ENCODE measurements around the gene SPATA1. TPM values are rescaled to one million over a fixed set of nuclear protein-coding genes. Genes with fewer than 3 reads are reported as not detected.
"Not testable (repeated sequence)": the region's sequence is repeated elsewhere in the genome, so short reads cannot be mapped to it uniquely, and the experiment has no call there.

The SPATA1 gene
- total RNA-seq, 1 experiment from 2014 or later: 0.74 TPM

GRCh38 chr1:84497631-84498275 lies 8.4 kb upstream of the SPATA1 start:
- no peaks in the 10 kb centered on the region for H3K4me1 ChIP-seq (replicated peaks)
- DNase-seq (ENCODE audit: low read depth in 1 of 2, low spot score in 2 of 2): no peak
- no peaks in the 10 kb centered on the region for H3K27me3 ChIP-seq (replicated peaks)
- peaks cover 90% of the 10 kb centered on the region for H3K36me3 ChIP-seq
- no peaks in the 10 kb centered on the region for H3K9me3 ChIP-seq (replicated peaks)
- no peak overlapping the region for H3K4me3 ChIP-seq
- no peak overlapping the region for H3K27ac ChIP-seq

DNA sequence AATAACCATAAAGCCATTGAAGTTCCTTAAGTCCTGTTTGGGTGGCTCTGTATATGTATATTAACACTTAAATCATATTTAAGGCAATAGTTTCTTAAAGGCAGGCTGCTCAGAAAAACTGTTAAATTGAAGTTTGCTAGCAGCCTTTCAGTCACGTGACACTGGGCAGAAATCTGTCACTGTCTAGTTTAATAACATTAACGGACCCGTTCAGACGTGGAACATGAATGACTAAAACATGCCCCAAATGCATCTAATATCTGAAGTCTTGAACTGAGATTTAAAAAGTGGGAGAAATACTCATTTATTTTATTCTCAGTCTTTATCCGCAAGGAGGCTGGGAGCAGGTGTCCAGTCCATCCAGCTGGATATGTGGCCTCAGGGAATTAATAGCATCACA lies 3.3 kb upstream of the SPATA1 start:
- Histone ChIP-seq H3K36me3 (peaks cover 67% of the 10 kb centered on the region), H3K4me3 (no peak overlapping the region), H3K27ac (no peak overlapping the region), H3K4me1 (replicated peaks) (peaks cover 15% of the 10 kb centered on the region), H3K9me3 (replicated peaks) (no peaks in the 10 kb centered on the region), H3K27me3 (replicated peaks) (no peaks in the 10 kb centered on the region)
- DNase-seq (ENCODE audit: low read depth in 1 of 2, low spot score in 2 of 2): no peak

GRCh38 chr1:84504580-84505492 lies 1.4 kb upstream of the SPATA1 start:
- Histone ChIP-seq H3K36me3 (peaks cover 48% of the 10 kb centered on the region), H3K4me3 (peak overlapping the region; percentile 86), H3K4me1 (replicated peaks) (peaks cover 15% of the 10 kb centered on the region), H3K27ac (peak overlapping the region; percentile 87), H3K9me3 (replicated peaks) (no peaks in the 10 kb centered on the region), H3K27me3 (replicated peaks) (no peaks in the 10 kb centered on the region)
- peak in 1 of 2 experiments; percentile 41 for DNase-seq (ENCODE audit: low read depth in 1 of 2, low spot score in 2 of 2)

DNA sequence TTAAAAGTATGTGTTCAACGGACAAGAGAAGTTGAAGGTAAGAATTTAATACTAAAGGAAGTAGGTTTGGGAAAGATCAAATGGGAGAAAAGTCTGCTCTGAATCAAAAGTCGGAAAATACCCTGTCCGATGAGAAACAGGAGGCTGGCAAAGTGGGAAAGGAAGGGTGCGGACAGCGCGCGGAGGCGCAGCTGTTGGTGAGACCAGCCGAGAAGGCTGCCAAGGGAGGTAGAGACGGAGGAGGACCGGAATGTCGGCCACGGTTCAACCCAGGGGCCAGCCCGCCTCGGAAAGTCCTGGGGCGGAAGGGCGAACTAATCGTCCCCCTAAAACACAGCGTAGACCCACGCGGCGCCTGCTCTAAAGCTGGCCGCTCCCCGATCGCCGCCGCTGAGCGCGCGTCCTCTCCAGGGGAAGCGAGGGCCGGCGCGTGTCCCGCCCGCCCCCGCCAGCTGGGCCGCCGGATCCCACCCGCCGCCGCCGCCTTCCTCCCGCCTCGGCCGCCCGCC lies 639 bp upstream of the SPATA1 start:
- Histone ChIP-seq H3K27ac (peak overlapping the region; percentile 87), H3K36me3 (peaks cover 41% of the 10 kb centered on the region), H3K27me3 (replicated peaks) (no peaks in the 10 kb centered on the region), H3K4me1 (replicated peaks) (peaks cover 18% of the 10 kb centered on the region), H3K9me3 (replicated peaks) (no peaks in the 10 kb centered on the region), H3K4me3 (peak overlapping the region; percentile 86)
- DNase-seq (ENCODE audit: low read depth in 1 of 2, low spot score in 2 of 2): peak in 1 of 2 experiments; percentile 90

DNA sequence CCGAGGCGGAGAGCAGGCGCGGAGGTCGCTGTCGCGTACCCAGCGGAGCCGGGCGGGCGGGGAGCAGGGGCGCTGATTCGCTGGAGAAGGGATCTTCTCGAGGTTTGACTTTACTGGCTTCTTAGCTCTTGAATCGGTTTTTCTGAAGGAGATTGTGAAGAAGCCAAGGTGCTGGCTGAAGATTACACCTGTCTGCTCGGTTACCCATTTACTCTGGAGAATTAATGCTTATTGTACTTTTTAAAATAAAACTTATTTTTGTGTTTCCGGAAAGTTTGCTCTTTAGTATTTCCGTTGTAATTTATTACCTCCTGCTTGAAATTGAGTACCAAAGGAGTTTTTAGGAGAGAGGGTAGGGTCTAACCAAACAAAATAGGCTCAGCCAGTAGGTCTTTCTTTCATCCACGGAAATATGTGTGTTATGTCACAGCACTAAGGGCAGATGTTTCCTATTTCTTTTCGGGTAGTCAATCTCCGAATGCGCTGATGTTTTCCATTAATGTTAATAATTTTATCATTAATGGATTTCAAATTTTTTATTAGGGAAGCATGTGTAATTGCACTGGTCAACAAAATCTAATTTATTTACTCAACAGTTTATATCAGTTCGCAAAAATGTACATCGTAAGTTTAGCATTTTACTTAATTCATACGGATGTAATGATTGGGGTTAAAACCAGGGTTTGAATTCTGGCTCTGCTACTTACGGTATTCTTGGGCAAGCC lies 705 bp downstream of the SPATA1 start:
- Histone ChIP-seq H3K27ac (peak overlapping the region; percentile 87), H3K27me3 (replicated peaks) (no peaks in the 10 kb centered on the region), H3K9me3 (replicated peaks) (no peaks in the 10 kb centered on the region), H3K4me3 (peak overlapping the region; percentile 86), H3K4me1 (replicated peaks) (peaks cover 19% of the 10 kb centered on the region), H3K36me3 (peaks cover 29% of the 10 kb centered on the region)
- DNase-seq (ENCODE audit: low read depth in 1 of 2, low spot score in 2 of 2): no peak

- not testable (repeated sequence) for H3K27me3 ChIP-seq (replicated peaks); H3K9me3 ChIP-seq (replicated peaks); DNase-seq (ENCODE audit: low read depth in 1 of 2, low spot score in 2 of 2); H3K4me3 ChIP-seq; H3K27ac ChIP-seq
- H3K4me1 ChIP-seq (replicated peaks): peaks cover 19% of the 10 kb centered on the region
- H3K36me3 ChIP-seq: peaks cover 22% of the 10 kb centered on the region
Observed at GRCh38 chr1:84507887-84508286, 1.7 kb downstream of the SPATA1 start.

- DNase-seq (ENCODE audit: low read depth in 1 of 2, low spot score in 2 of 2): no peak
- Histone ChIP-seq H3K9me3 (replicated peaks) (no peaks in the 10 kb centered on the region), H3K27me3 (replicated peaks) (no peaks in the 10 kb centered on the region), H3K4me1 (replicated peaks) (peaks cover 17% of the 10 kb centered on the region), H3K36me3 (peaks cover 17% of the 10 kb centered on the region), H3K27ac (no peak overlapping the region), H3K4me3 (no peak overlapping the region)
Observed at GRCh38 chr1:84508510-84508909, 2.3 kb downstream of the SPATA1 start.

- Histone ChIP-seq H3K27me3 (replicated peaks) (no peaks in the 10 kb centered on the region), H3K4me1 (replicated peaks) (peaks cover 12% of the 10 kb centered on the region), H3K4me3 (no peak overlapping the region), H3K27ac (no peak overlapping the region), H3K9me3 (replicated peaks) (no peaks in the 10 kb centered on the region), H3K36me3 (peaks cover 14% of the 10 kb centered on the region)
- DNase-seq (ENCODE audit: low read depth in 1 of 2, low spot score in 2 of 2): no peak
Observed at GRCh38 chr1:84509029-84509428, 2.8 kb downstream of the SPATA1 start.

DNA sequence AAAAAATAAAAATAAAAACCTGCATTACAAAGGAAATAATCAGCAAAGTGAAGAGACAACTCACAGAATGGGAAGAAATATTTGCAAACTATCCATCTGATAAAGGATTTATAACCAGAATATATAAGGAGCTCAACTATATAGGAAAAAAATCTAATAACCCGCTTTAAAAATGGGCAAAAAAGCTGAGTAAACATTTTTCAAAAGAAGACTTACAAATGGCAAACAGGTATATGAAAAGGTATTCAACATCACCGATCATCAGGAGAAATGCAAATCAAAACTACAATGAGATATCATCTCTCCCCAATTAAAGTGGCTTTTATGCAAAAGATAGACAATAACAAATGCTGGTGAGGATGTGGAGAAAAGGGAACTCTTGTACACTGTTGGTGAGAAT lies 4.0 kb downstream of the SPATA1 start:
- peaks cover 4% of the 10 kb centered on the region; the same call in 1 of the 2 replicates for H3K4me1 ChIP-seq (replicated peaks)
- no peak overlapping the region for H3K27ac ChIP-seq
- no peak overlapping the region for H3K4me3 ChIP-seq
- H3K36me3 ChIP-seq: peaks cover 8% of the 10 kb centered on the region
- DNase-seq (ENCODE audit: low read depth in 1 of 2, low spot score in 2 of 2): peak in 1 of 2 experiments; percentile 7
- no peaks in the 10 kb centered on the region for H3K27me3 ChIP-seq (replicated peaks)
- H3K9me3 ChIP-seq (replicated peaks): no peaks in the 10 kb centered on the region

- DNase-seq (ENCODE audit: low read depth in 1 of 2, low spot score in 2 of 2): peak in 1 of 2 experiments; percentile 53
- H3K36me3 ChIP-seq: peaks cover 3% of the 10 kb centered on the region
- no peak overlapping the region for H3K4me3 ChIP-seq
- no peak overlapping the region for H3K27ac ChIP-seq
- peaks cover 4% of the 10 kb centered on the region; the same call in 1 of the 2 replicates for H3K4me1 ChIP-seq (replicated peaks)
- H3K9me3 ChIP-seq (replicated peaks): no peaks in the 10 kb centered on the region
- no peaks in the 10 kb centered on the region for H3K27me3 ChIP-seq (replicated peaks)
Observed at GRCh38 chr1:84510668-84511067, 4.5 kb downstream of the SPATA1 start.

DNA sequence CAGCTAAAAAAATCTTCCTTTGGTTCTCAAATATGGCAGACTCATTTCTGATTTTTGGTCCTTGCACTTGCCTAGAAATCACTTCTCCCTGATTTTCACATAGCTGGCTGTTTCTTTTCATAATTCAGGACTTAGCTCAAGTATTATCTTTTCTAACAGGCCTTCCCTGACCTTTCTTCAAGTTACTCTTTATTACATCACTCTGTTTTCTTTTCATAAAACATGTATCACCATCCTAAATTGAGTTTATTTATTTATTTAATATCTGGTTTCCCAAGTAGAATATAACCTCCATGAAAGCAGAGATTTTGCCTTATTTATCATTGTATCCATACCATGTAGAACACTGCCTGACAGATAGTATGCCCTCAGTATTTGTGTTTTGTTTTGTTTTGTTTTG lies 18.4 kb downstream of the SPATA1 start:
- no peak for DNase-seq (ENCODE audit: low read depth in 1 of 2, low spot score in 2 of 2)

GRCh38 chr1:84525779-84526178 lies 19.6 kb downstream of the SPATA1 start:
- Histone ChIP-seq H3K27me3 (replicated peaks) (no peaks in the 10 kb centered on the region), H3K4me1 (replicated peaks) (no peaks in the 10 kb centered on the region), H3K9me3 (replicated peaks) (no peaks in the 10 kb centered on the region), H3K4me3 (no peak overlapping the region), H3K36me3 (peaks cover 3% of the 10 kb centered on the region; the same call in 1 of the 2 replicates), H3K27ac (no peak overlapping the region)
- DNase-seq (ENCODE audit: low read depth in 1 of 2, low spot score in 2 of 2): no peak

More for the DNA sequence above, 18.4 kb downstream of the SPATA1 start:
- Histone ChIP-seq H3K4me1 (replicated peaks) (no peaks in the 10 kb centered on the region), H3K36me3 (peaks cover 3% of the 10 kb centered on the region; the same call in 1 of the 2 replicates), H3K27ac (no peak overlapping the region), H3K27me3 (replicated peaks) (no peaks in the 10 kb centered on the region), H3K4me3 (no peak overlapping the region), H3K9me3 (replicated peaks) (no peaks in the 10 kb centered on the region)

GRCh38 chr1:84538599-84538998 lies 32.4 kb downstream of the SPATA1 start:
- no peak overlapping the region for H3K27ac ChIP-seq
- peaks cover 12% of the 10 kb centered on the region for H3K4me1 ChIP-seq (replicated peaks)
- H3K9me3 ChIP-seq (replicated peaks): no peaks in the 10 kb centered on the region
- no peaks in the 10 kb centered on the region for H3K36me3 ChIP-seq
- no peaks in the 10 kb centered on the region for H3K27me3 ChIP-seq (replicated peaks)
- no peak for DNase-seq (ENCODE audit: low read depth in 1 of 2, low spot score in 2 of 2)
- no peak overlapping the region for H3K4me3 ChIP-seq

All from SJSA1 (cell line).